Neuronal stem cell (in vitro differentiated cells): Measurements from ENCODE around the gene BCAN.

Experiments used
- DNase-seq: peaks from one replicate; pipeline ENCODE4 v3.0.0-alpha.2; 2013; ENCODE audit warnings: low spot score
- H2AFZ ChIP-seq: one replicate; pipeline ENCODE4 v1.6.1; 2013; ENCODE audit warnings: mild to moderate bottlenecking, low read length, inconsistent platforms
- H2AK5ac ChIP-seq: 2 replicates; pipeline ENCODE4 v1.6.1; 2013; ENCODE audit warnings: low read depth, mild to moderate bottlenecking, inconsistent platforms, low read length, moderate library complexity, mixed read lengths
- H2BK120ac ChIP-seq: 2 replicates; pipeline ENCODE4 v1.6.1; 2013; ENCODE audit warnings: low read depth, mild to moderate bottlenecking, inconsistent platforms, low read length, moderate library complexity, mixed read lengths
- H2BK12ac ChIP-seq: one replicate; pipeline ENCODE4 v1.6.1; 2013; ENCODE audit warnings: low read length, inconsistent platforms
- H2BK15ac ChIP-seq: 2 replicates; pipeline ENCODE4 v1.6.1; 2013; ENCODE audit warnings: mild to moderate bottlenecking, low read length, inconsistent platforms, mixed read lengths
- H2BK5ac ChIP-seq: one replicate; pipeline ENCODE4 v1.6.1; 2013; ENCODE audit warnings: inconsistent platforms, mild to moderate bottlenecking, low read length, moderate library complexity
- H3K14ac ChIP-seq: one replicate; pipeline ENCODE4 v1.6.1; 2013; ENCODE audit warnings: low read length, inconsistent platforms
- H3K18ac ChIP-seq: 2 replicates; pipeline ENCODE4 v1.6.1; 2013; ENCODE audit warnings: low read length, inconsistent platforms
- H3K23ac ChIP-seq: 2 replicates; pipeline ENCODE4 v1.6.1; 2013; ENCODE audit warnings: low read depth, mild to moderate bottlenecking, mixed read lengths, low read length, inconsistent platforms; ENCODE audit not compliant: poor library complexity
- H3K27ac ChIP-seq: replicated peaks from 3 replicates; pipeline ENCODE4 v1.5.1; 2013; ENCODE audit warnings: low read length, inconsistent platforms
- H3K27me3 ChIP-seq, 3 experiments: 2 replicates each; pipeline ENCODE4 v1.6.1; 2013; ENCODE audit warnings: low read length in 3 of 3, mild to moderate bottlenecking in 2 of 3, inconsistent platforms in 1 of 3, low read depth in 1 of 3, mixed read lengths in 1 of 3, moderate library complexity in 1 of 3; ENCODE audit not compliant: control insufficient read depth in 3 of 3, insufficient read depth in 3 of 3
- H3K36me3 ChIP-seq, 2 donors: replicated peaks in 1 of 2; 2 replicates each; pipeline ENCODE4 v1.6.1; 2013; ENCODE audit warnings: low read length in 2 of 2; ENCODE audit not compliant: control insufficient read depth in 2 of 2, insufficient read depth in 2 of 2
- H3K4ac ChIP-seq: 2 replicates; pipeline ENCODE4 v1.6.1; 2013; ENCODE audit warnings: inconsistent platforms, mild to moderate bottlenecking, low read length, moderate library complexity
- H3K4me1 ChIP-seq, 2 donors: 1 replicate in 1 of 2; 2 replicates in 1 of 2; pipeline ENCODE4 v1.6.1; 2013; ENCODE audit warnings: low read length in 2 of 2, low read depth in 1 of 2; ENCODE audit not compliant: control insufficient read depth in 2 of 2, insufficient read depth in 1 of 2
- H3K4me2 ChIP-seq: one replicate; pipeline ENCODE4 v1.6.1; 2013; ENCODE audit warnings: mild to moderate bottlenecking, low read length, inconsistent platforms; ENCODE audit not compliant: insufficient read depth, poor library complexity, severe bottlenecking
- H3K4me3 ChIP-seq, 2 donors: 2 replicates each; pipeline ENCODE4 v1.5.1; 2013; ENCODE audit warnings: low read length in 2 of 2, mild to moderate bottlenecking in 2 of 2, inconsistent platforms in 1 of 2, moderate library complexity in 1 of 2
- H3K79me1 ChIP-seq: one replicate; pipeline ENCODE4 v1.6.1; 2013; ENCODE audit warnings: low read depth, mild to moderate bottlenecking, inconsistent platforms, low read length, moderate library complexity
- H3K9ac ChIP-seq: one replicate; pipeline ENCODE4 v1.6.1; 2013; ENCODE audit warnings: mild to moderate bottlenecking, low read depth, low read length, inconsistent platforms; ENCODE audit not compliant: poor library complexity
- H3K9me3 ChIP-seq, 2 donors: replicated peaks in 1 of 2; 2 replicates each; pipeline versions ENCODE3 to v1.6.1; 2013; ENCODE audit warnings: low read length in 2 of 2, mild to moderate bottlenecking in 2 of 2, inconsistent platforms in 1 of 2, low read depth in 1 of 2, mixed read lengths in 1 of 2, moderate library complexity in 1 of 2; ENCODE audit not compliant: control insufficient read depth in 2 of 2, insufficient read depth in 1 of 2
- H4K8ac ChIP-seq: one replicate; pipeline ENCODE4 v1.6.1; 2013; ENCODE audit warnings: low read depth, mild to moderate bottlenecking, inconsistent platforms, low read length, moderate library complexity
- H4K91ac ChIP-seq: one replicate; pipeline ENCODE4 v1.6.1; 2013; ENCODE audit warnings: low read length, low read depth, mild to moderate bottlenecking, inconsistent platforms; ENCODE audit not compliant: poor library complexity
- WGBS, 2 donors: extraction: QIAGEN DNeasy Blood & Tissue Kit; methylation state at CpG; one replicate each; pipeline ENCODE4 v1.1.7; 2013; ENCODE audit warnings: missing lambda C conversion rate in 2 of 2, mixed read lengths in 1 of 2; ENCODE audit not compliant: insufficient read length in 2 of 2, insufficient replicate concordance in 1 of 2; ENCODE audit errors: extremely low coverage in 2 of 2; 5-methylcytosine and 5-hydroxymethylcytosine counted together

Gene BCAN

DNA sequence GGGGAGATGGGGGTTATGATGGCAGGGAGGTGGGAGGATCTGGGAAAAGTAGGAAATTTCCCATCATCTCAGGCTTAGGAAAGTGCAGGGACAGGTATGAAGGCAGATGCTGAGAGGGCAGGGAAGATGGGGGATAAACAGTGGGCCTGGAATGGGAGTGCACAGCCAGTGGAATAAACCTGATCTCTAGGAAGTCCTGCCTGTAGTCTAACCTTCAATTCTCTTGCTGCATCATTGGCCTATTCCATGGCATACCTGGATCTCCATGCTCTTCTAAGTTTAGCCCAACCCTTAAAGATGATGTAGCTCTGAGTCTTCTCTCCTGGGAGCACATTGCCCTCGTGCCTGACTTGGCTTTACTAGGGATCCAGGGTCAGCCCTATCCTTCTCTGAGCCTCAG is 2.7 kb downstream of the BCAN start:
- H3K18ac ChIP-seq: no peak overlapping the region
- H2BK5ac ChIP-seq: no peak overlapping the region
- H2AFZ ChIP-seq: no peak overlapping the region
- peaks cover 10 to 81% (median 18%) of the 10 kb centered on the region in 3 experiments for H3K27me3 ChIP-seq
- H2BK12ac ChIP-seq: no peak overlapping the region
- no peak overlapping the region for H2BK120ac ChIP-seq
- no peak overlapping the region for H3K9ac ChIP-seq
- H3K9me3 ChIP-seq: peaks cover 0 to 2% of the 10 kb centered on the region in 2 donors
- H3K36me3 ChIP-seq: peaks cover 0 to 15% of the 10 kb centered on the region in 2 donors
- no peak overlapping the region for H3K14ac ChIP-seq
- DNase-seq: no peak
- H3K4me2 ChIP-seq: no peak overlapping the region
- no peak overlapping the region for H3K23ac ChIP-seq
- no peak overlapping the region for H2AK5ac ChIP-seq
- H3K4me1 ChIP-seq: peaks cover 11 to 13% of the 10 kb centered on the region in 2 donors
- H3K79me1 ChIP-seq: no peaks in the 10 kb centered on the region
- WGBS, 2 donors: no CpG with 5 or more reads among the region's 1 CpG
- H3K4me3 ChIP-seq: no peak overlapping the region
- H4K91ac ChIP-seq: no peak overlapping the region
- H4K8ac ChIP-seq: no peak overlapping the region
- no peak overlapping the region for H3K4ac ChIP-seq
- H2BK15ac ChIP-seq: no peak overlapping the region
- H3K27ac ChIP-seq: no peak overlapping the region

DNA sequence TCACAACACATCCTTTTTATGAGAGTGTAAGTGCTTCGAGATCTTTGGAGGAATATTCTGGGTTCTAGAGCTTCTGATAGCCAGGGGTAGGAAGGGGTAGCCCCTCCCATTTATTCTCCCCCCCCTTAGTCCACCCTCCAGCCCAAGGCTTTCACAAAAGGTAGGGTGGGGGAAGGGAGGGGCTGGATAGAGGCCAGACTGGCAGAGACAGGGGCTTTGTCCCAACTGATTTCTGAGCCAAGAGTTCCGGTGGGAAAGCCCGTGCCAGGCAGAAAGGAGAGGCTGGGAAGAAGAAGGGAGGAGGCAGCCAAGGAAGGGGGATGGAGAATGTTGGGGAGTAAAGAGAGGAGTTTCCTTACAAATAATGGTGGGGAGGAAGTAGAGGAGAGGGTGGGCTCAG is 3.1 kb downstream of the BCAN start:
- Histone ChIP-seq H2AK5ac (no peak overlapping the region), H3K18ac (no peak overlapping the region), H2BK120ac (no peak overlapping the region), H2BK15ac (no peak overlapping the region), H3K36me3 (peaks cover 0 to 15% of the 10 kb centered on the region in 2 donors), H3K27ac (no peak overlapping the region), H3K9me3 (peaks cover 0 to 2% of the 10 kb centered on the region in 2 donors), H2BK12ac (no peak overlapping the region), H4K8ac (no peak overlapping the region), H3K14ac (no peak overlapping the region), H3K4ac (no peak overlapping the region), H2BK5ac (no peak overlapping the region), H3K4me1 (peaks cover 8 to 13% of the 10 kb centered on the region in 2 donors), H2AFZ (no peak overlapping the region), H3K4me3 (no peak overlapping the region), H3K9ac (no peak overlapping the region), H4K91ac (no peak overlapping the region), H3K79me1 (no peaks in the 10 kb centered on the region), H3K27me3 (peaks cover 10 to 81% (median 18%) of the 10 kb centered on the region in 3 experiments), H3K4me2 (no peak overlapping the region), H3K23ac (no peak overlapping the region)
- DNase-seq: no peak
- no CpG with 5 or more reads among the region's 3 CpGs for WGBS, 2 donors

DNA sequence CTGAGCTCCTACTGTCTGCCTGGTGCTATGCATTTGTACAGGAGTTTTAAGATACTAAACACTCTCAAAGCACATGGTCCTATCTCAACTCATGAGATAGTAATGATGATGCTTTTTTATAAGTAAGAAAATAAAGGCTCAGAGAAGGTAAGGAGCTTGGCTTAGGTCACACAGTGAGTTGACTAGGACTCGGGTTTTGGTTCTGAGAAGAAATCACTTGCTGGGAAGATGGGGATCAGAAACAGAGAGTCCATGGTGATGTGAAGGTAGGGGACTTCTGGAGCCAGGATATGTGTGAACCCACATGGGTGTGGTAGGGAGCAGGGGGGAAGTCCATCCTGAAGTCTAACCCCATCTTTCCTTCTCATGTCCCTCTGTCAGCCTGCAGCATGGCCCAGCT is 3.7 kb downstream of the BCAN start:
- Histone ChIP-seq H2BK15ac (no peak overlapping the region), H3K27ac (no peak overlapping the region), H3K79me1 (no peaks in the 10 kb centered on the region), H2AK5ac (no peak overlapping the region), H3K18ac (no peak overlapping the region), H3K36me3 (peaks cover 0 to 15% of the 10 kb centered on the region in 2 donors), H3K9ac (no peak overlapping the region), H4K8ac (no peak overlapping the region), H3K4me2 (no peak overlapping the region), H3K27me3 (peaks cover 10 to 86% (median 18%) of the 10 kb centered on the region in 3 experiments), H4K91ac (no peak overlapping the region), H2BK120ac (no peak overlapping the region), H3K4me3 (no peak overlapping the region), H3K9me3 (peaks cover 0 to 2% of the 10 kb centered on the region in 2 donors), H2AFZ (no peak overlapping the region), H3K23ac (no peak overlapping the region), H3K4ac (no peak overlapping the region), H3K14ac (no peak overlapping the region), H3K4me1 (peaks cover 8 to 13% of the 10 kb centered on the region in 2 donors), H2BK5ac (no peak overlapping the region), H2BK12ac (no peak overlapping the region)
- no CpG with 5 or more reads among the region's 1 CpG for WGBS, 2 donors
- no peak for DNase-seq

DNA sequence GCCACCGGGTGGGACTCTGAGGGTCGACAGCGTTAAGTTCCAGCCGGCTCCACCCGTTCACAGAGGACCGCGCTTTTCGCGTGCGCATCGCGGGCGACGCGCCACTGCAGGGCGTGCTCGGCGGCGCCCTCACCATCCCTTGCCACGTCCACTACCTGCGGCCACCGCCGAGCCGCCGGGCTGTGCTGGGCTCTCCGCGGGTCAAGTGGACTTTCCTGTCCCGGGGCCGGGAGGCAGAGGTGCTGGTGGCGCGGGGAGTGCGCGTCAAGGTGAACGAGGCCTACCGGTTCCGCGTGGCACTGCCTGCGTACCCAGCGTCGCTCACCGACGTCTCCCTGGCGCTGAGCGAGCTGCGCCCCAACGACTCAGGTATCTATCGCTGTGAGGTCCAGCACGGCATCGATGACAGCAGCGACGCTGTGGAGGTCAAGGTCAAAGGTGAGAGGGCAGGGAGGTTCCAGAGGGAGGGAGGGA is 4.9 kb downstream of the BCAN start:
- H3K23ac ChIP-seq: peak overlapping the region; percentile 76
- H3K4me2 ChIP-seq: no peak overlapping the region
- H2BK12ac ChIP-seq: no peak overlapping the region
- H3K4me1 ChIP-seq: peaks cover 5% of the 10 kb centered on the region in 2 donors
- H2AFZ ChIP-seq: no peak overlapping the region
- no peak overlapping the region for H2BK120ac ChIP-seq
- peaks cover 0 to 2% of the 10 kb centered on the region in 2 donors for H3K9me3 ChIP-seq
- H2AK5ac ChIP-seq: no peak overlapping the region
- peaks cover 0 to 15% of the 10 kb centered on the region in 2 donors for H3K36me3 ChIP-seq
- H2BK15ac ChIP-seq: no peak overlapping the region
- no peak overlapping the region for H3K4me3 ChIP-seq
- H3K27ac ChIP-seq: no peak overlapping the region
- DNase-seq: no peak
- no peak overlapping the region for H4K91ac ChIP-seq
- H3K79me1 ChIP-seq: no peaks in the 10 kb centered on the region
- H2BK5ac ChIP-seq: no peak overlapping the region
- H3K18ac ChIP-seq: peak overlapping the region; percentile 40
- H3K9ac ChIP-seq: peak overlapping the region; percentile 26
- no CpG with 5 or more reads among the region's 51 CpGs for WGBS, 2 donors
- H3K14ac ChIP-seq: no peak overlapping the region
- H3K27me3 ChIP-seq: peaks cover 10 to 83% (median 13%) of the 10 kb centered on the region in 3 experiments
- no peak overlapping the region for H3K4ac ChIP-seq
- no peak overlapping the region for H4K8ac ChIP-seq
